GM19239 (cell line): ENCODE data around the gene VWF.

Experiments
- DNase-seq: peaks from one replicate; pipeline ENCODE4 v3.0.0; 2011; ENCODE audit warnings: low spot score; ENCODE audit not compliant: insufficient read length
- FAIRE-seq: peaks from 2 replicates; lab custom pipeline; 2011; peaks lifted over from hg19 to GRCh38; lab: Jason Lieb, UNC

The VWF gene

GRCh38 chr12:5969156-5969973 lies 155.1 kb downstream of the VWF start:
- FAIRE-seq (no peak), DNase-seq (no peak)

GRCh38 chr12:5967645-5968415 lies 156.6 kb downstream of the VWF start:
- DNase-seq = no peak
- no peak for FAIRE-seq

- FAIRE-seq (no peak), DNase-seq (no peak)
Observed at GRCh38 chr12:5966486-5967095, 157.9 kb downstream of the VWF start.

- FAIRE-seq (no peak), DNase-seq (peak; percentile 52)
Observed at GRCh38 chr12:5965950-5966383, 158.5 kb downstream of the VWF start.

GRCh38 chr12:5964913-5965900 lies 159.3 kb downstream of the VWF start:
- no peak for DNase-seq
- no peak for FAIRE-seq

- DNase-seq (no peak), FAIRE-seq (no peak)
Observed at GRCh38 chr12:5963515-5963914, 161.0 kb downstream of the VWF start.

GRCh38 chr12:5960783-5961182 lies 163.7 kb downstream of the VWF start:
- FAIRE-seq (no peak), DNase-seq (no peak)

- FAIRE-seq (no peak), DNase-seq (no peak)
Observed at GRCh38 chr12:5956987-5957386, 167.5 kb downstream of the VWF start.

- DNase-seq (no peak), FAIRE-seq (no peak)
Observed at GRCh38 chr12:5954661-5955060, 169.8 kb downstream of the VWF start.

GRCh38 chr12:5953835-5954586 lies 170.5 kb downstream of the VWF start:
- no peak for FAIRE-seq

GRCh38 chr12:5952031-5952430 lies 172.4 kb downstream of the VWF start:
- no peak for DNase-seq
- FAIRE-seq = no peak

More at GRCh38 chr12:5953835-5954586, 170.5 kb downstream of the VWF start:
- DNase-seq = no peak

GRCh38 chr12:5948696-5949095 lies 175.8 kb downstream of the VWF start:
- DNase-seq = no peak
- FAIRE-seq = no peak

- no peak for FAIRE-seq
- DNase-seq = no peak
Observed at GRCh38 chr12:5947006-5947405, 177.5 kb downstream of the VWF start.

- DNase-seq (no peak), FAIRE-seq (no peak)
Observed at GRCh38 chr12:5946388-5946787, 178.1 kb downstream of the VWF start.

- DNase-seq (no peak), FAIRE-seq (no peak)
Observed at GRCh38 chr12:5945071-5946008, 179.1 kb downstream of the VWF start, which contains the start of gene ANO2. TSS of gene ANO2 (minus strand) at chr12:5945259. CDS start at chr12:5945217, 42 bp downstream.

- FAIRE-seq = no peak
- no peak for DNase-seq
Observed at GRCh38 chr12:5944688-5945070, 179.8 kb downstream of the VWF start.

GRCh38 chr12:5944053-5944452 lies 180.4 kb downstream of the VWF start:
- DNase-seq (no peak), FAIRE-seq (no peak)

GRCh38 chr12:5941907-5942306 lies 182.6 kb downstream of the VWF start:
- FAIRE-seq (no peak), DNase-seq (no peak)
